Activated CD8-positive, alpha-beta T cell treated with anti-CD3 and anti-CD28 coated beads, Interleukin-2, amount 10 ng/mL, durations not matched to agents 7 days and 5 days (primary cell): ENCODE results near the gene DIAPH2. TPM values are rescaled to one million over a fixed set of nuclear protein-coding genes. Genes with fewer than 3 reads are reported as not detected.
A peak's percentile ranks its signal among the peaks of the same experiment; 100 is the strongest.

Experiments
- ATAC-seq: fragments of 150-1000 bp; cut with Tn5 transposase; one replicate; pipeline ENCODE4 v1.10.0; 2021; ENCODE audit warnings: moderate library complexity
- CTCF ChIA-PET: fragments of 350-600 bp; sonication (Branson Sonifier 250); formaldehyde crosslinking; loops from one replicate; lab custom pipeline; 2021; ENCODE audit warnings: antibody characterized with exemption; lab: Charles Lee
- POLR2A ChIA-PET: fragments of 350-600 bp; sonication (Branson Sonifier 250); formaldehyde crosslinking; loops from one replicate; lab custom pipeline; 2021; ENCODE audit warnings: antibody characterized with exemption; lab: Charles Lee
- DNase-seq: peaks from one replicate; pipeline ENCODE4 v3.0.0-alpha.2; 2020
- H3K27ac Mint-ChIP-seq: one replicate; pipeline ENCODE4 v1.8.0; 2021; ENCODE audit warnings: mild to moderate bottlenecking, mixed read lengths
- H3K27me3 Mint-ChIP-seq: one replicate; pipeline ENCODE4 v1.8.0; 2021; ENCODE audit warnings: low read depth, mixed read lengths
- H3K36me3 Mint-ChIP-seq: one replicate; pipeline ENCODE4 v1.8.0; 2021; ENCODE audit warnings: low read depth, mixed read lengths
- H3K4me1 Mint-ChIP-seq: one replicate; pipeline ENCODE4 v1.8.0; 2021; ENCODE audit warnings: low read depth, mixed read lengths
- H3K4me3 Mint-ChIP-seq: one replicate; pipeline ENCODE4 v1.8.0; 2021; ENCODE audit warnings: mild to moderate bottlenecking, mixed read lengths
- H3K9me3 Mint-ChIP-seq: one replicate; pipeline ENCODE4 v1.8.0; 2022; ENCODE audit warnings: mixed read lengths; ENCODE audit not compliant: insufficient read depth
- total RNA-seq, 2 experiments: library from RNA; stranded (reverse); gene quantifications; one replicate each; pipeline ENCODE4 v1.2.3, GENCODE V29; 2021

Gene DIAPH2
- total RNA-seq, 2 experiments from 2014 or later = 14.1 to 14.4 TPM

- no peak overlapping the region for H3K27ac Mint-ChIP-seq
- no peaks in the 10 kb centered on the region for H3K27me3 Mint-ChIP-seq
- CTCF ChIA-PET = no interaction called here
- no peak overlapping the region for H3K4me3 Mint-ChIP-seq
- H3K36me3 Mint-ChIP-seq = no peaks in the 10 kb centered on the region
- H3K4me1 Mint-ChIP-seq = no peaks in the 10 kb centered on the region
- no peaks in the 10 kb centered on the region for H3K9me3 Mint-ChIP-seq
- ATAC-seq = no peak
- no peak for DNase-seq
- POLR2A ChIA-PET = no interaction called here
Observed at GRCh38 chrX:97429101-97429500, 744.5 kb downstream of the DIAPH2 start.

GRCh38 chrX:97431281-97431680 is 746.6 kb downstream of the DIAPH2 start:
- no peaks in the 10 kb centered on the region for H3K9me3 Mint-ChIP-seq
- H3K36me3 Mint-ChIP-seq = no peaks in the 10 kb centered on the region
- ChIA-PET CTCF (no interaction called here), POLR2A (no interaction called here)
- no peak overlapping the region for H3K27ac Mint-ChIP-seq
- no peaks in the 10 kb centered on the region for H3K27me3 Mint-ChIP-seq
- ATAC-seq = no peak
- no peak overlapping the region for H3K4me3 Mint-ChIP-seq
- H3K4me1 Mint-ChIP-seq = no peaks in the 10 kb centered on the region
- no peak for DNase-seq

GRCh38 chrX:97446298-97446882 is 761.7 kb downstream of the DIAPH2 start:
- CTCF ChIA-PET = no interaction called here
- no peak overlapping the region for H3K4me3 Mint-ChIP-seq
- no peaks in the 10 kb centered on the region for H3K9me3 Mint-ChIP-seq
- no peaks in the 10 kb centered on the region for H3K27me3 Mint-ChIP-seq
- no peaks in the 10 kb centered on the region for H3K36me3 Mint-ChIP-seq
- no peak for DNase-seq
- POLR2A ChIA-PET = no interaction called here
- no peaks in the 10 kb centered on the region for H3K4me1 Mint-ChIP-seq
- no peak overlapping the region for H3K27ac Mint-ChIP-seq
- ATAC-seq = no peak

- no peak overlapping the region for H3K4me3 Mint-ChIP-seq
- POLR2A ChIA-PET = no interaction called here
- no peaks in the 10 kb centered on the region for H3K27me3 Mint-ChIP-seq
- CTCF ChIA-PET = no interaction called here
- no peaks in the 10 kb centered on the region for H3K36me3 Mint-ChIP-seq
- no peaks in the 10 kb centered on the region for H3K4me1 Mint-ChIP-seq
- H3K27ac Mint-ChIP-seq = no peak overlapping the region
- DNase-seq = no peak
- H3K9me3 Mint-ChIP-seq = no peaks in the 10 kb centered on the region
- no peak for ATAC-seq
Observed at GRCh38 chrX:97447306-97447705, 762.7 kb downstream of the DIAPH2 start.

- Mint-ChIP-seq H3K27ac (no peak overlapping the region), H3K36me3 (no peaks in the 10 kb centered on the region), H3K27me3 (no peaks in the 10 kb centered on the region), H3K9me3 (no peaks in the 10 kb centered on the region), H3K4me1 (no peaks in the 10 kb centered on the region), H3K4me3 (no peak overlapping the region)
- no peak for ATAC-seq
- CTCF ChIA-PET = no interaction called here
- POLR2A ChIA-PET = no interaction called here
- no peak for DNase-seq
Observed at GRCh38 chrX:97452283-97452682, 767.6 kb downstream of the DIAPH2 start.

GRCh38 chrX:97461763-97462162 is 777.1 kb downstream of the DIAPH2 start:
- DNase-seq (no peak), ATAC-seq (no peak)
- no peak overlapping the region for H3K27ac Mint-ChIP-seq
- H3K27me3 Mint-ChIP-seq = no peaks in the 10 kb centered on the region
- no peaks in the 10 kb centered on the region for H3K36me3 Mint-ChIP-seq
- no peaks in the 10 kb centered on the region for H3K4me1 Mint-ChIP-seq
- no peaks in the 10 kb centered on the region for H3K9me3 Mint-ChIP-seq
- ChIA-PET CTCF (no interaction called here), POLR2A (no interaction called here)
- H3K4me3 Mint-ChIP-seq = no peak overlapping the region

- Mint-ChIP-seq H3K9me3 (no peaks in the 10 kb centered on the region), H3K27me3 (no peaks in the 10 kb centered on the region), H3K4me1 (peaks cover 9% of the 10 kb centered on the region), H3K27ac (no peak overlapping the region), H3K4me3 (no peak overlapping the region), H3K36me3 (no peaks in the 10 kb centered on the region)
- ChIA-PET POLR2A (no interaction called here), CTCF (no interaction called here)
- ATAC-seq = no peak
- DNase-seq = peak; percentile 22
Observed at GRCh38 chrX:97471071-97471470, 786.4 kb downstream of the DIAPH2 start.

GRCh38 chrX:97474933-97475332 is 790.3 kb downstream of the DIAPH2 start:
- Mint-ChIP-seq H3K4me1 (peaks cover 9% of the 10 kb centered on the region), H3K4me3 (no peak overlapping the region), H3K36me3 (no peaks in the 10 kb centered on the region), H3K9me3 (no peaks in the 10 kb centered on the region), H3K27ac (no peak overlapping the region), H3K27me3 (no peaks in the 10 kb centered on the region)
- ChIA-PET POLR2A (no interaction called here), CTCF (no interaction called here)
- ATAC-seq (no peak), DNase-seq (no peak)

GRCh38 chrX:97479106-97479890 is 794.7 kb downstream of the DIAPH2 start:
- ChIA-PET POLR2A (no interaction called here), CTCF (no interaction called here)
- Mint-ChIP-seq H3K9me3 (no peaks in the 10 kb centered on the region), H3K4me3 (no peak overlapping the region), H3K27me3 (no peaks in the 10 kb centered on the region), H3K36me3 (no peaks in the 10 kb centered on the region), H3K4me1 (no peaks in the 10 kb centered on the region), H3K27ac (no peak overlapping the region)
- no peak for DNase-seq
- no peak for ATAC-seq

- no peaks in the 10 kb centered on the region for H3K36me3 Mint-ChIP-seq
- no peak for ATAC-seq
Observed at GRCh38 chrX:97481228-97481627, 796.6 kb downstream of the DIAPH2 start.

GRCh38 chrX:97482666-97483300 is 798.1 kb downstream of the DIAPH2 start:
- H3K27ac Mint-ChIP-seq = no peak overlapping the region
- H3K27me3 Mint-ChIP-seq = no peaks in the 10 kb centered on the region
- no peak overlapping the region for H3K4me3 Mint-ChIP-seq
- H3K9me3 Mint-ChIP-seq = no peaks in the 10 kb centered on the region
- H3K36me3 Mint-ChIP-seq = no peaks in the 10 kb centered on the region
- ChIA-PET POLR2A (no interaction called here), CTCF (no interaction called here)
- no peaks in the 10 kb centered on the region for H3K4me1 Mint-ChIP-seq
- ATAC-seq = no peak
- DNase-seq = no peak

More at GRCh38 chrX:97481228-97481627, 796.6 kb downstream of the DIAPH2 start:
- ChIA-PET CTCF (no interaction called here), POLR2A (no interaction called here)
- Mint-ChIP-seq H3K4me1 (no peaks in the 10 kb centered on the region), H3K27ac (no peak overlapping the region), H3K4me3 (no peak overlapping the region), H3K27me3 (no peaks in the 10 kb centered on the region), H3K9me3 (no peaks in the 10 kb centered on the region)
- no peak for DNase-seq

GRCh38 chrX:97490656-97491055 is 806.0 kb downstream of the DIAPH2 start:
- Mint-ChIP-seq H3K27me3 (no peaks in the 10 kb centered on the region), H3K36me3 (no peaks in the 10 kb centered on the region), H3K4me1 (peaks cover 6% of the 10 kb centered on the region), H3K9me3 (no peaks in the 10 kb centered on the region), H3K27ac (no peak overlapping the region), H3K4me3 (no peak overlapping the region)
- ATAC-seq (no peak), DNase-seq (no peak)
- CTCF ChIA-PET = no interaction called here
- POLR2A ChIA-PET = no interaction called here
